ENCODE data around the gene C1QL1. TPM values are rescaled to one million over a fixed set of nuclear protein-coding genes. Genes with fewer than 3 reads are reported as not detected.

C1QL1 gene
- total and polyA plus RNA-seq, 9 of the 15 experiments (the other 6 are each of a cell fraction or from before 2014, with no cell fraction given), result 0.07 to 0.12 (median 0.09) TPM; not detected in 6

DNA sequence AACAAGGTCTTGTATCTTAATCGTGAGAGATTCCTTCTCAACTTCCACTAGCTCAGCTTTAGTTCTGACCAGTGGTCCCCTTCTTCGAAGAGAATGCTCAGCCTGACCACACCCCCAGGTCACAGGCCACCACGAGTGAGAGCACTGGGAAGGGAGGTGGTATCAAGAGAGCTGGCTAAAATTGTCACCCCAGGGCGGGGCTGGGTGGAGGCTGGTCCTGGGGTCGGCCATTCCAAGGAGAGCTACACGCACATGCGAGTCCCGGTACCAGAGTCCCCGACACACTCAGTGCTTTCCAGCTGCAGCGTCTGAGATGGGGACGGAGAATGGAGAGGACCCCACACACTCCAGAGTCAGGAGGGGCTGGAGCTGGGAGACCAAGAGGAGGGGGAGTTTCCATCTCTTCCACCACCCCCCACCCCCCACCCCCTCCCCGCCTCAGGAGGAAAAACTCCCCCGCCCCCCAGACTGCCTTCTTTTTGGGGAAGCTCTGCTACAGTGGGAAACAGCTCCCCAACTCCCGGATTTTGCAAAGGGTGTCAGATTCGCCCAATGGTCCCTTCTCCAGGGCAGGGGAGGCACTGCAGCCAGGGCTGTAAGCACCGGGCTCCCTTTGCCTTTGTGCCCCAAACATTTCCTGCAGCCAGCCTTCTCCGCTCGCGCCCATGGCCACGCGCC is 1.6 kb downstream of the C1QL1 start:
- peaks cover 7 to 32% of the 10 kb centered on the region in 2 experiments; a peak in 4 of 5 replicates for H3K4me1 ChIP-seq (replicated peaks in 1 of 2; ENCODE audit: control insufficient read depth in 2 of 2, insufficient read depth in 2 of 2, low read length in 2 of 2)
- ChIA-PET CTCF (ENCODE audit: low intra/inter-chr PET ratio) (no interaction called here), POLR2A (interaction anchor here (0.5 to 0.8 kb wide), 2 partner anchors 10 to 821 kb away, joined by 3 to 4 read pairs; no protein-coding TSS in a partner anchor)
- no peaks in the 10 kb centered on the region for H3K9me1 ChIP-seq (ENCODE audit: control insufficient read depth, insufficient read depth, low read length)
- ATAC-seq, result no peak
- H3K4me2 ChIP-seq (ENCODE audit: insufficient read depth, low read length), result no peak overlapping the region
- FAIRE-seq, result no peak
- peaks cover 38 to 59% of the 10 kb centered on the region in 2 experiments for H3K27me3 ChIP-seq (ENCODE audit: control insufficient read depth in 2 of 2, insufficient read depth in 2 of 2, low read length in 2 of 2)
- intact Hi-C loops (cut with micrococcal nuclease), result no loop called here
- H3K9ac ChIP-seq (ENCODE audit: insufficient read depth in 1 of 2, low read depth in 2 of 2, low read length in 2 of 2), result no peak overlapping the region
- BruUV-seq (replicated peaks), result no TSS peak
- H3K27ac ChIP-seq (ENCODE audit: extremely low read depth, low read depth, low read length), result no peak overlapping the region
- no peak overlapping the region for H2AFZ ChIP-seq (ENCODE audit: low read depth, low read length)
- in situ Hi-C loops (cut with MboI), result no loop called here
- H4K20me1 ChIP-seq (replicated peaks; ENCODE audit: control insufficient read depth, insufficient read depth, low read length), result peaks cover 8% of the 10 kb centered on the region; the same call in 1 of the 2 replicates
- no peak overlapping the region for H3K4me3 ChIP-seq
- no peaks in the 10 kb centered on the region for H3K36me3 ChIP-seq (ENCODE audit: control insufficient read depth, insufficient read depth, low read length)
- H3K9me3 ChIP-seq (replicated peaks; ENCODE audit: control insufficient read depth, insufficient read depth, low read depth, low read length), result no peaks in the 10 kb centered on the region
- TF ChIP-seq, protein P1, sequence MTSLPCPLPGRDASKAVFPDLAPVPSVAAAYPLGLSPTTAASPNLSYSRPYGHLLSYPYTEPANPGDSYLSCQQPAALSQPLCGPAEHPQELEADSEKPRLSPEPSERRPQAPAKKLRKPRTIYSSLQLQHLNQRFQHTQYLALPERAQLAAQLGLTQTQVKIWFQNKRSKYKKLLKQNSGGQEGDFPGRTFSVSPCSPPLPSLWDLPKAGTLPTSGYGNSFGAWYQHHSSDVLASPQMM (CRISPR knock-in tag; IDR thresholded peaks at IDR 0.05), result no peak
- TF ChIP-seq NR2C1 (IDR thresholded peaks at IDR 0.05) (no peak), NR2C1 (tag; IDR thresholded peaks at IDR 0.05) (no peak)
- H3K79me2 ChIP-seq (ENCODE audit: control insufficient read depth, insufficient read depth, low read length), result no peaks in the 10 kb centered on the region
- no peak for DNase-seq (ENCODE audit: extremely low read depth in 1 of 4, low spot score in 3 of 4)
- 39% methylated on average over 14 of the region's 21 CpGs for WGBS (ENCODE audit: insufficient coverage, low coverage, missing lambda C conversion rate)

All from K562 (cell line).